GM10266 (cell line): ENCODE results near the gene B4GALT3.
A peak's percentile ranks its signal among the peaks of the same experiment; 100 is the strongest.

Experiments used
- DNase-seq: peaks from one replicate; pipeline ENCODE4 v3.0.0; 2012; ENCODE audit errors: extremely low spot score
- TF ChIP-seq, protein P1 (sequence below): IDR thresholded peaks from 2 replicates; pipeline ENCODE4 v1.5.1; 2012; ENCODE audit warnings: mild to moderate bottlenecking, low read depth; ENCODE audit not compliant: control insufficient read depth, insufficient read depth; ENCODE audit errors: missing control alignments

The B4GALT3 gene

DNA sequence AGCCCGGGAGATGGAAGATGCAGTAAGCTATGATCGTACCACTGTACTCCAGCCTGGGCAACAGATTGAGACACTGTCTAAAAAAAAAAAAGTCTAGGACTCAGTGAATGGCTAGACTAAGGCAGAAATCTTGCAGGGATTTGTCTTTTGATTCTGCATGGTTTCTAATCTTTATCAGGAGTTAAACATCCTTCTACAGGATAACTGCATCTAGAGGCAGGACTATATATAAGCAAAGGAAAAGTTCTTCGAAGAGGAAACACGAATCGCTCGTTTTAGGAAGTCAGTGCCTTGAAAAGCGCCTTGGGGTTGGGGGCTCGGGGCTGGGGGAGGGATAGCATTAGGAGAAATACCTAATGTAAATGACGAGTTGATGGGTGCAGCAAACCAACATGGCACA lies 24.1 kb downstream of the B4GALT3 start:
- DNase-seq, result no peak
- TF ChIP-seq, protein P1, sequence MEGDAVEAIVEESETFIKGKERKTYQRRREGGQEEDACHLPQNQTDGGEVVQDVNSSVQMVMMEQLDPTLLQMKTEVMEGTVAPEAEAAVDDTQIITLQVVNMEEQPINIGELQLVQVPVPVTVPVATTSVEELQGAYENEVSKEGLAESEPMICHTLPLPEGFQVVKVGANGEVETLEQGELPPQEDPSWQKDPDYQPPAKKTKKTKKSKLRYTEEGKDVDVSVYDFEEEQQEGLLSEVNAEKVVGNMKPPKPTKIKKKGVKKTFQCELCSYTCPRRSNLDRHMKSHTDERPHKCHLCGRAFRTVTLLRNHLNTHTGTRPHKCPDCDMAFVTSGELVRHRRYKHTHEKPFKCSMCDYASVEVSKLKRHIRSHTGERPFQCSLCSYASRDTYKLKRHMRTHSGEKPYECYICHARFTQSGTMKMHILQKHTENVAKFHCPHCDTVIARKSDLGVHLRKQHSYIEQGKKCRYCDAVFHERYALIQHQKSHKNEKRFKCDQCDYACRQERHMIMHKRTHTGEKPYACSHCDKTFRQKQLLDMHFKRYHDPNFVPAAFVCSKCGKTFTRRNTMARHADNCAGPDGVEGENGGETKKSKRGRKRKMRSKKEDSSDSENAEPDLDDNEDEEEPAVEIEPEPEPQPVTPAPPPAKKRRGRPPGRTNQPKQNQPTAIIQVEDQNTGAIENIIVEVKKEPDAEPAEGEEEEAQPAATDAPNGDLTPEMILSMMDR, result no peak

DNA sequence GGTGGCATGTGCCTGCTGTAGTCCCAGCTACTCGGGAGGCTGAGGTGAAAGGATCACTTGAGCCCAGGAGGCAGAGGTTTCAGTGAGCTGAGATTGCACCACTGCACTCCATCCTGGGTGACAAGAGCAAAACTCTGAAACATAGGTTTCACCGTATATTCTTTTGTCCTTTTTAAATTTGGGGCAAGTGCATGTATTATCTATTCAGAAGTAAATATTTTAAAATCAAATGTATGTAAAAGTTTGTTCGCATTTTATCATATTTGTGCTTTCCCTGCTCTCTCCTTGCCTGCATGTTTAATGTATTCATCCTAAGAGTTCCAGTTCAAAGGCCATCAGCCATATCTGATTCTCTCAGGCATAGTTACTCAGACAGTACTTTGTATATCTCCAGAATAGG lies 31.5 kb downstream of the B4GALT3 start:
- DNase-seq, result no peak
- TF ChIP-seq, protein P1, result no peak

DNA sequence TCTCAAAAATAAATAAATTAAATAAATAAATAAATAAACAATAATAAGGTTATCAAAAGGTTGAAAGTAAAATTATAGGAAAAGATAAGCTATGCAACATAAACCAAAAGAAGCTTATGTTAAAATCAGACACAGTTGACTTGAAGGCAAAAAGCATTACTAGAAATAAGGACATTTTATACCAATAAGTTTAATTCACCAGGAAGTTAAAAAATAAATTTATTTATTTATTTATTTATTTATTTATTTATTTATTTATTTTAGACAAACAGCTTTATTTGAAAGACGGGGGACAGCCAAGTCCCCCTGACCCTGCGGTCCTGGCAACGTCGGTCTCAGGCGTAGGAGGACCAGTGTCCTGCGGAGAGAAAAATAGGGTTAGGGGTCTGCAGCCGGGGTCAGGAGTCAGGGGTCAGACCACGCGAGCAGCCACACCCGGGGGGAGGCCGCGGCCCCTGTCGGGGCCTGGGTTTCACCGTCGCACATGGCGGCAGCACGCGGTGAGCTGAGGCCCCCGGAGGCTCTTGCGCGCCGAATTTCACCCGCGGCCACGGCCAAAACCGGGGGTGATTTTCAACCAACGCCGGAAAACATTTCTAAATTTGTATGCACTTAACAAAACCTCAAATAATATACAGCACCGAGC lies 36.4 kb downstream of the B4GALT3 start:
- TF ChIP-seq, protein P1, result no peak
- DNase-seq, result no peak

DNA sequence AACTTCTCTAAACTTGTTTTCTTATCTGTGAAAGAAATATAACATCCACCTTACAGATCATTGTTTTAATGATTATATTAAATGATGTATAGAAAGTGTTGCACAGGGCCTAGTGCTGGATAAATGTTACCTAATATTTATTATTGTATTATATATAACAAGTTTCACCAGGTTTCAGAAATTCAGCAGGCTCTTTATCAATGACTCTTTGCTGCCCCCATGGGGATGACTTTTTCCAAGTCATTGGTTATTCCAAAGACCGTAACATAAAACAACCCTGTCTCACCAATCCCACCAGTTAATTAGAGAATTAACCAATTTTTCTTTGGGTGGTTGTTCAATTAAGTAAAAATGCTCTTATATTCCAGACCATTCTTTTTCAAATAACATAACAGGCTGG lies 37.5 kb downstream of the B4GALT3 start:
- peak; percentile 68 for DNase-seq

DNA sequence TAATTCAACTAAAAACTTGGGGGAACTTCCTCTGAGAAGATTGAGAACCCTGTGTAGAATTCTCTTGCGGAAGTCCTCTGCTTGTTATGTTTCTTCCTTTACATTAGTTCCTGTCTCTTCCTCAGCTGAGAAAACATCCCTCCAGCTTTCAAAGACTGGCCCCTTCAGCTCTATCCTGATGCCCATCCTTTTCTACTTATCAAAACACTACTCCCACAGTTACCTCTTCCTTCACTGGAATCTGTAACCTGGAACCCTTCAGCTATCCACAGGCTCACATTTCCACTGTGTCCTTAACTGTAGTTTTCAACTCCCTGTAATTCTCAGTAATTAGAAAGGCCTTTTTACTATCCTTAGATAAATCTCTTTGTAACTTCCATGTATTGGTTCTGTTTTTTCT lies 38.9 kb downstream of the B4GALT3 start:
- TF ChIP-seq, protein P1, result no peak
- DNase-seq, result no peak

More for the DNA sequence above, 37.5 kb downstream of the B4GALT3 start:
- TF ChIP-seq, protein P1, result peak; percentile 25

DNA sequence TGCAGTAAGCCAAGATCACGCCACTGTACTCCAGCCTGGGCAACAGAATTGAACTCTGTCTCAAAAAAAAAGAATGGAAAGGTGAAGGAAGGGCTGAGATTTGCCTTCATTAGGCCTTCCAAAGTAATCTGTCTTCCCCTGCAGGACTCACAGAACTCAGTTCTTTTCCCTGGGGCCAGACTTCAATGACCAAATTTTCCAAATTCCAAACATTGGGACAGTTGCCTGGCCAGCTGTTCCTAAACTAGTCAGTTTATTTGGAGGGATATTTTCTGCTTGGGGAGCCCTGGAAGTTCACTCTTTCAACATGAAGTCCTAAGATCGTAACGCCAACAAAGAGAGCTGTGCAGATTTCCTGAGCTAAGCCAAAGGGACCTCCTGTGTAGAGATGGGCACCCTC lies 39.4 kb downstream of the B4GALT3 start:
- TF ChIP-seq, protein P1, result no peak
- DNase-seq, result no peak

DNA sequence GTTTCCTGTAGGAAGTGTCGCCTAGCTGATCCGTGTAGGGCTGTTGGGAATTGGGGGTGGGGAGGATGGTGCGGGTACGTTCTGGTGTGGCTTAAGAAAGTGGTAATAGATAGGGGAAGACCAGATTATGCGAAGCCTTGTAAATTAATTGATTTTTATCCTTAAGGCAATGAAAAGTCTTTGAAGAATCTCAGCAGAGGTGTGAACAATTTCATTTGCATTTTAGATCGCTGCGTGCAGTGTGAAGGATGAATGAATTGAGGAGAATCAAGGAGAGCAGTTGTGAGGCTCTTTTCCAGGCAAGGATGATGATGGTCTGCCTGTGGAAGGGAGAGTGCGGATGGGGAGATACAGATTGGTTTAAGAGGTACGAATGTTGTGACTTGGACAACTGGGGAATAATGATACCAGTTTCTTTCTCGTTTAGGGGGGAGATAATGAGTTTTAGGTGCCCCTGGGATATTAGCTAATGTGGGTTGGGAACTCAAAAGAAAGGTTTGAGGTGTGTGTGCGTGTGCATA lies 44.0 kb downstream of the B4GALT3 start:
- TF ChIP-seq, protein P1, result no peak
- DNase-seq, result no peak
